Astrocyte (in vitro differentiated cells and primary cell): ENCODE measurements around the gene NAA11. TPM values are rescaled to one million over a fixed set of nuclear protein-coding genes. Genes with fewer than 3 reads are reported as not detected.
"Not testable (repeated sequence)": the region's sequence is repeated elsewhere in the genome, so short reads cannot be mapped to it uniquely, and the experiment has no call there.

Source experiments
- DNase-seq: peaks from one replicate; pipeline ENCODE4 v3.0.0-alpha.2; 2010; ENCODE audit warnings: low read depth
- FAIRE-seq: peaks from 2 replicates; lab custom pipeline; 2011; peaks lifted over from hg19 to GRCh38; lab: Jason Lieb, UNC
- H2AFZ ChIP-seq: 2 replicates; pipeline ENCODE4 v1.6.0; 2012; ENCODE audit warnings: low read depth, low read length, inconsistent platforms
- H3K27ac ChIP-seq: 2 replicates; pipeline ENCODE4 v1.5.1; 2011; ENCODE audit warnings: low read depth, low read length, inconsistent platforms
- H3K27me3 ChIP-seq: 2 replicates; pipeline ENCODE4 v1.6.0; 2011; ENCODE audit warnings: low read length, inconsistent platforms; ENCODE audit not compliant: insufficient read depth
- H3K36me3 ChIP-seq: 2 replicates; pipeline ENCODE4 v1.5.1; 2011; ENCODE audit warnings: low read length, inconsistent platforms; ENCODE audit not compliant: insufficient read depth
- H3K4me1 ChIP-seq: 2 replicates; pipeline ENCODE4 v1.5.1; 2011; ENCODE audit warnings: low read length, inconsistent platforms; ENCODE audit not compliant: insufficient read depth
- H3K4me2 ChIP-seq: 2 replicates; pipeline ENCODE4 v1.6.0; 2012; ENCODE audit warnings: low read length, inconsistent platforms
- H3K4me3 ChIP-seq: 2 replicates; pipeline ENCODE4 v1.5.1; 2011; ENCODE audit warnings: low read depth, mild to moderate bottlenecking, low read length, inconsistent platforms; ENCODE audit not compliant: insufficient read depth
- H3K79me2 ChIP-seq: 2 replicates; pipeline ENCODE4 v1.6.0; 2012; ENCODE audit warnings: mild to moderate bottlenecking, low read length, inconsistent platforms; ENCODE audit not compliant: insufficient read depth
- H3K9ac ChIP-seq: 2 replicates; pipeline ENCODE4 v1.6.0; 2012; ENCODE audit warnings: mild to moderate bottlenecking, low read length, inconsistent platforms
- H3K9me3 ChIP-seq: 2 replicates; pipeline ENCODE4 v1.5.1; 2012; ENCODE audit warnings: low read depth, mild to moderate bottlenecking, low read length, inconsistent platforms; ENCODE audit not compliant: insufficient read depth
- H4K20me1 ChIP-seq: 2 replicates; pipeline ENCODE4 v1.6.0; 2012; ENCODE audit warnings: low read length, inconsistent platforms; ENCODE audit not compliant: insufficient read depth
- H3K27ac Mint-ChIP-seq: one replicate; pipeline ENCODE4 v1.8.0; 2021; ENCODE audit warnings: mild to moderate bottlenecking, mixed read lengths; ENCODE audit not compliant: unreplicated experiment
- H3K27me3 Mint-ChIP-seq: one replicate; pipeline ENCODE4 v1.8.0; 2021; ENCODE audit warnings: low read depth, mixed read lengths; ENCODE audit not compliant: unreplicated experiment
- H3K36me3 Mint-ChIP-seq: one replicate; pipeline ENCODE4 v1.8.0; 2021; ENCODE audit warnings: low read depth, mixed read lengths; ENCODE audit not compliant: unreplicated experiment
- H3K4me1 Mint-ChIP-seq: one replicate; pipeline ENCODE4 v1.8.0; 2021; ENCODE audit warnings: low read depth, mixed read lengths; ENCODE audit not compliant: unreplicated experiment
- H3K4me3 Mint-ChIP-seq: one replicate; pipeline ENCODE4 v1.8.0; 2021; ENCODE audit warnings: mild to moderate bottlenecking, moderate library complexity, mixed read lengths; ENCODE audit not compliant: unreplicated experiment
- H3K9me3 Mint-ChIP-seq: one replicate; pipeline ENCODE4 v1.8.0; 2021; ENCODE audit warnings: mild to moderate bottlenecking, mixed read lengths; ENCODE audit not compliant: unreplicated experiment
- CTCF ChIP-seq: IDR thresholded peaks from 2 replicates; pipeline ENCODE4 v1.5.1; 2011; ENCODE audit warnings: low read depth, mild to moderate bottlenecking, inconsistent platforms, low read length, moderate library complexity; ENCODE audit not compliant: insufficient read depth
- EZH2 ChIP-seq: IDR thresholded peaks from 2 replicates; pipeline ENCODE4 v1.6.1; 2012; ENCODE audit warnings: mild to moderate bottlenecking, low read length, inconsistent platforms; ENCODE audit not compliant: insufficient read depth
- total RNA-seq: library from RNA; stranded (reverse); gene quantifications from 2 replicates; pipeline ENCODE4 v1.2.1, GENCODE V29; 2021

The NAA11 gene
- total RNA-seq, 1 donor from 2014 or later, result not detected

- DNase-seq (no peak), FAIRE-seq (no peak)
- no peak overlapping the region for H3K9ac ChIP-seq
- no peaks in the 10 kb centered on the region for H3K79me2 ChIP-seq
- H3K36me3 ChIP-seq, result no peaks in the 10 kb centered on the region
- no peak overlapping the region for H3K27ac Mint-ChIP-seq
- no peak overlapping the region for H2AFZ ChIP-seq
- no peak overlapping the region for H3K4me3 Mint-ChIP-seq
- H3K4me2 ChIP-seq, result no peak overlapping the region
- H4K20me1 ChIP-seq, result no peaks in the 10 kb centered on the region
- no peaks in the 10 kb centered on the region for H3K4me1 Mint-ChIP-seq
- H3K27me3 Mint-ChIP-seq, result no peaks in the 10 kb centered on the region
- no peak overlapping the region for H3K27ac ChIP-seq
- H3K4me1 ChIP-seq, result no peaks in the 10 kb centered on the region
- H3K9me3 Mint-ChIP-seq, result no peaks in the 10 kb centered on the region
- H3K27me3 ChIP-seq, result no peaks in the 10 kb centered on the region
- no peaks in the 10 kb centered on the region for H3K9me3 ChIP-seq
- H3K36me3 Mint-ChIP-seq, result no peaks in the 10 kb centered on the region
- H3K4me3 ChIP-seq, result no peak overlapping the region
- TF ChIP-seq CTCF (no peak), EZH2 (no peak)
Observed at GRCh38 chr4:79281566-79282359, 44.1 kb downstream of the NAA11 start.

- not testable (repeated sequence) for FAIRE-seq, H3K4me1 ChIP-seq, H3K9ac ChIP-seq, H3K36me3 Mint-ChIP-seq, H3K4me2 ChIP-seq, H3K27me3 ChIP-seq, H3K4me3 ChIP-seq, H2AFZ ChIP-seq, H3K27ac Mint-ChIP-seq, H4K20me1 ChIP-seq, H3K4me3 Mint-ChIP-seq, H3K27me3 Mint-ChIP-seq, H3K4me1 Mint-ChIP-seq, H3K79me2 ChIP-seq, H3K27ac ChIP-seq, H3K9me3 ChIP-seq, H3K9me3 Mint-ChIP-seq, DNase-seq, H3K36me3 ChIP-seq
Observed at GRCh38 chr4:79277467-79277866, 48.4 kb downstream of the NAA11 start.

GRCh38 chr4:79273915-79274314 is 51.9 kb downstream of the NAA11 start:
- H3K27me3 ChIP-seq, result no peaks in the 10 kb centered on the region
- no peak for FAIRE-seq
- H3K4me3 Mint-ChIP-seq, result no peak overlapping the region

More at GRCh38 chr4:79273915-79274314, 51.9 kb downstream of the NAA11 start:
- Histone ChIP-seq H2AFZ (no peak overlapping the region), H4K20me1 (no peaks in the 10 kb centered on the region), H3K9me3 (no peaks in the 10 kb centered on the region), H3K9ac (no peak overlapping the region), H3K4me3 (no peak overlapping the region), H3K4me2 (no peak overlapping the region), H3K79me2 (no peaks in the 10 kb centered on the region), H3K27ac (no peak overlapping the region), H3K36me3 (no peaks in the 10 kb centered on the region), H3K4me1 (no peaks in the 10 kb centered on the region)
- peaks cover 5% of the 10 kb centered on the region for H3K4me1 Mint-ChIP-seq
- no peak for TF ChIP-seq CTCF
- TF ChIP-seq EZH2, result no peak
- no peak for DNase-seq
- no peak overlapping the region for H3K27ac Mint-ChIP-seq
- no peaks in the 10 kb centered on the region for H3K27me3 Mint-ChIP-seq
- H3K36me3 Mint-ChIP-seq, result no peaks in the 10 kb centered on the region
- no peaks in the 10 kb centered on the region for H3K9me3 Mint-ChIP-seq
